Right cardiac atrium (tissue), 5 donors: ENCODE measurements around the gene CHEK2. TPM values are rescaled to one million over a fixed set of nuclear protein-coding genes. Genes with fewer than 3 reads are reported as not detected.

ENCODE experiments used
- ATAC-seq, 2 donors: fragments of 200-7000 bp; cut with Tn5 transposase; one replicate each; pipeline versions ENCODE4 v1.8.0 to v1.9.1; 2020; ENCODE audit warnings: moderate library complexity in 2 of 2, mild to moderate bottlenecking in 1 of 2
- DNase-seq, 3 donors: peaks; one replicate each; pipeline ENCODE4 v3.0.0-alpha.2; 2020
- H3K27ac ChIP-seq: one replicate; pipeline ENCODE4 v1.5.1; 2013; ENCODE audit warnings: mild to moderate bottlenecking, low read length, control low read depth, moderate library complexity
- H3K27me3 ChIP-seq: one replicate; pipeline ENCODE4 v1.6.1; 2013; ENCODE audit not compliant: control insufficient read depth, insufficient read depth
- H3K4me1 ChIP-seq: one replicate; pipeline ENCODE4 v1.6.1; 2013; ENCODE audit warnings: low read length; ENCODE audit not compliant: control insufficient read depth, insufficient read depth
- H3K4me3 ChIP-seq: one replicate; pipeline ENCODE4 v1.5.1; 2013; ENCODE audit warnings: low read length, control low read depth
- H3K9me3 ChIP-seq: one replicate; pipeline ENCODE4 v1.6.1; 2013; ENCODE audit warnings: low read length; ENCODE audit not compliant: control insufficient read depth
- WGBS: extraction: QIAGEN DNeasy Blood & Tissue Kit; methylation state at CpG from one replicate; pipeline ENCODE4 v1.1.7; 2013; 5-methylcytosine and 5-hydroxymethylcytosine counted together
- intact Hi-C, 4 donors: fragments of 100-400 bp; cut with DNase I; formaldehyde crosslinking; loops; one replicate each; pipeline versions ENCODE4 v1.11.0 to v1.14.0; 2022 to 2023
- polyA plus RNA-seq: library from polyadenylated mRNA; stranded (reverse); fragments of 200-250 nt; gene quantifications from one replicate; pipeline ENCODE4 v1.2.3, GENCODE V29; 2013
- total RNA-seq, 4 donors: library from RNA; stranded (reverse); fragmentation: NEBNext Ultra II Directional; extraction: Animal tissue kit (Norgen Biotek cat#: 25700); gene quantifications; one replicate each; pipeline ENCODE4 v1.2.1, GENCODE V29; 2021
- donor health status: healthy with polysubstance abuse.
- donor health status: DM: no; HTN: yes; CAD: no.
- donor health status: DM: no; HTN: no; CAD: no.
- donor health status: DM: no; HTN: yes; CAD: no; lungs with severe emphysema.
- donor health status: DM: yes; HTN: yes; CAD: no.

Gene CHEK2
- total and polyA plus RNA-seq, 5 donors, result 2.3 to 12.6 (median 4.1) TPM

DNA sequence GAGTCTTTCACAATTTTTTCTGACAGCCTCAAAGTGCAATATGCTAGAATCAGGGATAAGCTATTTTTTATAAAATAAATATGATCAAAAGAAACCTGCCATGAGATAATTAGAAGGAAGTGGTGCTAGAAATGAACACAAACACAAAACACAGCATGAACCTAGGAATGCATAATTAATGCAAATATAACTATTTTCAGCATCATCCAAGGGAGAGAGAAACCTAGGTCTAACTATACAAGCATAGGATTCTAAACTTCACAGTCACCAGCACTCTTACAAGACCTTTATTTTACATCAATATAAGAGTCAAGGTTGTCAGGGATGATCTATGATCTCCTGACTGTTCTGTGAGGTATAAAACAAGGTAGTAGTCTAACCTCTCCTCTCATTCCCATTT lies 91.2 kb downstream of the CHEK2 start:
- H3K27ac ChIP-seq, result no peak overlapping the region
- no peaks in the 10 kb centered on the region for H3K27me3 ChIP-seq
- no peaks in the 10 kb centered on the region for H3K9me3 ChIP-seq
- intact Hi-C loops, result no loop called here
- no peak for DNase-seq
- H3K4me3 ChIP-seq, result no peak overlapping the region
- no peaks in the 10 kb centered on the region for H3K4me1 ChIP-seq
- ATAC-seq, result no peak

- Histone ChIP-seq H3K4me1 (no peaks in the 10 kb centered on the region), H3K27ac (no peak overlapping the region), H3K9me3 (no peaks in the 10 kb centered on the region), H3K27me3 (no peaks in the 10 kb centered on the region), H3K4me3 (no peak overlapping the region)
- over 99% methylated on average over 4 of the region's 4 CpGs for WGBS
- DNase-seq (no peak), ATAC-seq (no peak)
- intact Hi-C loops, result no loop called here
These were observed 92.8 kb downstream of the CHEK2 start for GRCh38 chr22:28648792-28649191.

- 98% methylated on average over 3 of the region's 3 CpGs for WGBS
- intact Hi-C loops, result no loop called here
- Histone ChIP-seq H3K9me3 (no peaks in the 10 kb centered on the region), H3K27me3 (no peaks in the 10 kb centered on the region), H3K4me3 (no peak overlapping the region), H3K27ac (no peak overlapping the region), H3K4me1 (no peaks in the 10 kb centered on the region)
- no peak for ATAC-seq
- DNase-seq, result no peak
These were observed 94.4 kb downstream of the CHEK2 start for GRCh38 chr22:28647216-28647615.

- Histone ChIP-seq H3K27ac (no peak overlapping the region), H3K4me1 (no peaks in the 10 kb centered on the region), H3K9me3 (no peaks in the 10 kb centered on the region), H3K27me3 (no peaks in the 10 kb centered on the region), H3K4me3 (no peak overlapping the region)
- DNase-seq, result no peak
- WGBS, result 94% methylated on average over 2 of the region's 2 CpGs
- intact Hi-C loops, result no loop called here
- no peak for ATAC-seq
These were observed 102.3 kb downstream of the CHEK2 start for GRCh38 chr22:28639321-28639720.

Other genes starting within 250 kb of the CHEK2 start
- gene TTC28, start 62.0 kb downstream of the CHEK2 start, total RNA-seq, result 10 to 100 TPM; 18.7 to 21.1 (median 19.0) TPM
- gene TTC28, start 62.0 kb downstream of the CHEK2 start, polyA plus RNA-seq, result 5.7 TPM
- 10 to 100 TPM in 1 of 4 donors, 1 to 10 TPM in 3; 7.5 to 11.0 (median 9.0) TPM for gene HSCB, start 219 bp upstream of the CHEK2 start, total RNA-seq
- 16.3 TPM for gene HSCB, start 219 bp upstream of the CHEK2 start, polyA plus RNA-seq
- gene CCDC117, start 30.9 kb upstream of the CHEK2 start, total RNA-seq, result 10 to 100 TPM; 13.1 to 14.0 (median 13.4) TPM
- gene CCDC117, start 30.9 kb upstream of the CHEK2 start, polyA plus RNA-seq, result 6.6 TPM
- 100 to 1,000 TPM in 1 of 4 donors, 10 to 100 TPM in 3; 53.0 to 140 (median 84.0) TPM for gene XBP1, start 58.7 kb upstream of the CHEK2 start, total RNA-seq
- gene XBP1, start 58.7 kb upstream of the CHEK2 start, polyA plus RNA-seq, result 53.1 TPM
- 1 to 10 TPM; 8.4 to 9.4 (median 8.8) TPM for gene ZNRF3, start 141.8 kb upstream of the CHEK2 start, total RNA-seq
- 4.0 TPM for gene ZNRF3, start 141.8 kb upstream of the CHEK2 start, polyA plus RNA-seq